AG08395 (cell line): Measurements from ENCODE around the gene PCMT1.

Experiments
- DNase-seq: peaks from one replicate; pipeline ENCODE4 v3.0.0; 2012; ENCODE audit warnings: mixed read lengths, low spot score

Gene PCMT1

DNA sequence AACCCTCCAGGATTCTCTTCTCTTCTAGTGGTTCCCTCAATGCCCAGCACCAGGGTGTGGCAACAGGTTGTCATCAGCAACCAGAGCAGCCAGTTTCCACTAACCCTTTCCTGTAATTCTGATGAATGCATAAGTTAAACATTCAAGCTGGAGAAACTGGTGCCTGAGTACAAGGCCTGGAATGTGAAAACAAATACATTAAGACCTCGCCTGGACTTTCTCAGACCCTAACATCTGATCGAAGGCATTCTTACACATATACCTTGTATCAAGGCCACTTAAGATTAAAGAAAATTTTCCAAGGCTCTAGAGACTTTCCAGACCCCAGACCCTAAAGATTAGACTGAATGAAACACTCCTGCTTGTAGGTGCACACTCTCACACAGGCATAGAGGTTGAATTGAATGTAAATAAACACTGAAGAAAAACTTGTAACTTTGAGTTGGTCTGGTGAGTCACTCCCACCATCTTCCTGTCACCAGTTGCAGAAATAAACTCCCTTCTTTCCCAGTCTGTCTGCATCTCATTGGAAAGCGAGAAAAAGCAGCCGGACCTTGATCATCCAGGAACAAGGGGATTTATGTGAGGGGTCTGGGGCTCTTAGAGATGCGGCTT lies 105.6 kb downstream of the PCMT1 start:
- peak; percentile 57 for DNase-seq

DNA sequence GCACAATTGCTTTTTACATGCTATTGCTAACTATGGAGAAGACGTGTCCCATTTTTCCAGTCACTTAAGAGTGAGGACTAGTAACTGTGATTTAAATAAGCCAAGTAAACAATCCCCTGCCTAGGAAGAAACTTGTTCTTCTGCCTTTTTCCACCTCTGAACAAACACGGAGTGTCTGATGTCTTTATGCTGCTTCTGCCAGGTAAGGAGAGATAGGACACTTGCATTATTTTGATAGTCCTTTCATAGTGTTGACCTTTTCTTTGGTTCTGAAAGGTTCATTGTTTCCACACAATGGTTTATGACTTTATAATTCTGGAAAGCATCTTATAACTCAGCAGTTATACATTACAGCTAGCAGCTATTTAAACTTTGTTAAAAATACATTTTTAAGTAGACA lies 106.2 kb downstream of the PCMT1 start:
- no peak for DNase-seq

GRCh38 chr6:149856256-149856994 lies 106.9 kb downstream of the PCMT1 start:
- no peak for DNase-seq

DNA sequence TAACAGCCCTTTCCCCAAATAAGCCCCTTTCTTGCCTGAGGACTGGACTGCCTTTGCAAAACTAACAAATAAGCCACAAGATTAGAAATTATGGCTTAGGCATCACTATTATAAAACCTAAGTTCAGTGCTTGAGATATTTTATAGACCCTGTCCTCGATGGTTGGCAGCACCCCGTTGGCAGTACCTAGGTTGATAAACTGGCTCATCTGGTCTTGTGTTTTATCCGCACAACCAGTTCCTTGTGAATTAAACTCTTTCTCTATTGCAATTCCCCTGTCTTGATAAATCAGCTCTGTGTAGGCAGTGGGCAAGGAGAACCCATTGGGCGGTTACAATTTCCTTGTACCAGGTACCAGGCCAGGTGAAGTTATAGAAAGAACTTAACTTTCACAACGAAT lies 108.0 kb downstream of the PCMT1 start:
- no peak for DNase-seq

DNA sequence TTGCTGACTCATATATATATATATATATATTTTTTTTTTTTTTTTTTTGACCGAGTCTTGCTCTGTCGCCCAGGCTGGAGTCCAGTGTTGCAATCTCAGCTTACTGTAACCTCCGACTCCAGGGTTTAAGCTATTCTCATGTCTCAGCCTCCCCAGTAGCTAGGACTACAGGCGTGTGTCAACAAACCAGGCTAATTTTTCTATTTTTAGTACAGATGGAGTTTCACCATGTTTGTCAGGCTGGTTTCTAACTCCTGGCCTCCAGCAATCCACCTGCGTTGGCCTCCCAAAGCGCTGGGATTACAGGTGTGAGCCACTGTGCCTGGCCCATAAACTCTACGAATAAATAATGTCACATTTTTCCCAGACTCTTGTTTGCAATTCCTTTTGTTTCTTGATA lies 109.8 kb downstream of the PCMT1 start:
- DNase-seq = no peak

DNA sequence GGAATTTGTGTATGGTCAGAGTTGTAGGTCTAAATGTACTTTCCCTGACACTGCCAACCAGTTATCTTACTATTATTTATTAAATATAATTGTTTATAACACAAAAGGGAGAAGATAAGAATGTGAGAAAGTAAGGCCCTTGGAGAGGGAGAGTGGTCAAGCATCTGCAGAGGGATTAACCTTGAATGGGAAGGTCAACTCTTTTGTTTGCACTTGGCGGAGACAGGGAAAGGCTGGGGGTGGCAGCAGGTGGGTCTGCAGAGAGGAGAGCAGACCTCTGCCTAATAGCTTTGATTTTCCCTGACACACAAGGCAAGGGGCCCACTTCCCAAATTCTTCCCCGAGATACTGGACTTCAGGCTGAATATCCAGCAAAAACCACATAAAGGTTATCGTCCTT lies 110.4 kb downstream of the PCMT1 start:
- no peak for DNase-seq

DNA sequence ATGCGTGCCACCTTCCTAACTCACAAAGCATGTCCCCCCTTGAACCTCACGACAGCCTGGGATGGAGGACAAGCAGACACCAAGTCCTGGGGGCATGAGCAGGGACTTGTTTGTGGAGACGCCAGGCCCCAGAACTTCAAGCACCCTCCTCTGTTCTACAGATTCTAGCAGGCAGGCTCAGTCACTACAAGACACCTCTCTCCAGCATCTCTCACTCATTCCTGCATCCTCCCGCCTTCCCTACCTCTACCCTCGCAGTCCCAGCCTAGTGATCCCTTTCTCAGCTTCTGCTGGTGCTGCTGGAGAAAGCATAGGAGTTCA lies 110.9 kb downstream of the PCMT1 start:
- no peak for DNase-seq
